BE2C (cell line): Measurements from ENCODE around the gene TPCN1.

Experiments
- DNase-seq: peaks from one replicate; pipeline ENCODE4 v3.0.0-alpha.2; 2020
- H3K27me3 ChIP-seq: fragments of 250-450 bp; sonication (Bioruptor Pico); 2 replicates; pipeline ENCODE4 v1.5.1; 2020; ENCODE audit warnings: mild to moderate bottlenecking
- H3K36me3 ChIP-seq: fragments of 250-450 bp; sonication (Bioruptor Pico); 2 replicates; pipeline ENCODE4 v1.5.1; 2020; ENCODE audit warnings: mild to moderate bottlenecking
- H3K4me1 ChIP-seq: fragments of 250-450 bp; sonication (Bioruptor Pico); 2 replicates; pipeline ENCODE4 v1.5.1; 2020
- H3K4me3 ChIP-seq: 2 replicates; pipeline ENCODE4 v1.5.1; 2011; ENCODE audit warnings: low read depth, low read length
- H3K9me3 ChIP-seq: fragments of 250-450 bp; sonication (Bioruptor Pico); 2 replicates; pipeline ENCODE4 v1.5.1; 2020
- TF ChIP-seq, protein P1 (sequence below): IDR thresholded peaks from 2 replicates; pipeline ENCODE4 v1.5.1; 2012; ENCODE audit warnings: mild to moderate bottlenecking, low read depth, low read length

TPCN1 gene

DNA sequence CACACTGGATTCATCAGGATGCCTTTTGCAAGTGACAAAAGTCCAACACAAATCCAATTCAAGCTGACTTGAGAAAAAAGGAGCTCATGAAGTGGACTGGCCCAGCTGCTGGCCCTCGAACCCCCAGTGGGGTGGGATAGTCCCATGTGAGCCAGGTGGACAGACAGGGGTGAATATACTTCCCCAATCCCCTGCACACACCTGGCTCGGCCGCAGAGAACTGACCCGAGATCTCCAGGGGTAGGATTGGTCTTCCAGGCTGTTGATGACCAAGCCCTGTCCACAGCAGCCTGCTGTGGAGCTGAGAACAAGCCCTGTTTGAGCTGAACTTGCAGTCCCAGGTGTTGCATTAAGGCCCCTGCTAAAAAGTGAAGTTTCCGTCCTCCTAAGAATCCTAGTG, 56.2 kb downstream of the TPCN1 start:
- DNase-seq, result no peak
- H3K36me3 ChIP-seq, result peaks cover 4% of the 10 kb centered on the region
- peaks cover under 1% of the 10 kb centered on the region; the same call in 1 of the 2 replicates for H3K4me1 ChIP-seq
- no peak overlapping the region for H3K4me3 ChIP-seq
- no peaks in the 10 kb centered on the region for H3K9me3 ChIP-seq
- H3K27me3 ChIP-seq, result no peaks in the 10 kb centered on the region
- TF ChIP-seq, protein P1, sequence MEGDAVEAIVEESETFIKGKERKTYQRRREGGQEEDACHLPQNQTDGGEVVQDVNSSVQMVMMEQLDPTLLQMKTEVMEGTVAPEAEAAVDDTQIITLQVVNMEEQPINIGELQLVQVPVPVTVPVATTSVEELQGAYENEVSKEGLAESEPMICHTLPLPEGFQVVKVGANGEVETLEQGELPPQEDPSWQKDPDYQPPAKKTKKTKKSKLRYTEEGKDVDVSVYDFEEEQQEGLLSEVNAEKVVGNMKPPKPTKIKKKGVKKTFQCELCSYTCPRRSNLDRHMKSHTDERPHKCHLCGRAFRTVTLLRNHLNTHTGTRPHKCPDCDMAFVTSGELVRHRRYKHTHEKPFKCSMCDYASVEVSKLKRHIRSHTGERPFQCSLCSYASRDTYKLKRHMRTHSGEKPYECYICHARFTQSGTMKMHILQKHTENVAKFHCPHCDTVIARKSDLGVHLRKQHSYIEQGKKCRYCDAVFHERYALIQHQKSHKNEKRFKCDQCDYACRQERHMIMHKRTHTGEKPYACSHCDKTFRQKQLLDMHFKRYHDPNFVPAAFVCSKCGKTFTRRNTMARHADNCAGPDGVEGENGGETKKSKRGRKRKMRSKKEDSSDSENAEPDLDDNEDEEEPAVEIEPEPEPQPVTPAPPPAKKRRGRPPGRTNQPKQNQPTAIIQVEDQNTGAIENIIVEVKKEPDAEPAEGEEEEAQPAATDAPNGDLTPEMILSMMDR, result no peak

DNA sequence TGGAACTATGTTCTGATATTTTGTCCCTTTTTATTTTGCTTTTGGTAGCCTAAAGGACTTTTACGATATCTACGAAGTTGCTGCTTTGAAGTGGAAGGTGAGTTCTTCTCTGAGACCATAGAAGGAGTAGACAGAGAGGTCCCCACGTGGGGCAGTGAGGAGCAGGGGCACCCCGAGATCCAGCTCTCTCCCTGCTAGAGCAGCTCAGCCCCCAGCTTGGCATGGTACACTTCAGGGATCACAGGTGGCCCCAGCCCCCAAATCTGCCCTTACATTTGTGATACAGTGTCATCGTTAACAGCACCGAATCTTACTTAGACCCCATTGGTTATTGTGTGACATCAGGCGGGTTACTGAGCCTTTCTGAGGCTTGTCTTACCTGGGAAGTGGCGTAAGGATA, 56.9 kb downstream of the TPCN1 start:
- Histone ChIP-seq H3K4me1 (no peaks in the 10 kb centered on the region), H3K9me3 (no peaks in the 10 kb centered on the region), H3K36me3 (peaks cover 4% of the 10 kb centered on the region), H3K27me3 (no peaks in the 10 kb centered on the region), H3K4me3 (no peak overlapping the region)
- TF ChIP-seq, protein P1, result no peak
- DNase-seq, result no peak

- H3K4me1 ChIP-seq, result no peaks in the 10 kb centered on the region
- peaks cover 3% of the 10 kb centered on the region for H3K36me3 ChIP-seq
- no peak for DNase-seq
- no peaks in the 10 kb centered on the region for H3K27me3 ChIP-seq
- H3K9me3 ChIP-seq, result no peaks in the 10 kb centered on the region
- H3K4me3 ChIP-seq, result no peak overlapping the region
- TF ChIP-seq, protein P1, result no peak
Observed at GRCh38 chr12:113278633-113279032, 57.4 kb downstream of the TPCN1 start.

- TF ChIP-seq, protein P1, result no peak
- peaks cover 12% of the 10 kb centered on the region; the same call in 1 of the 2 replicates for H3K36me3 ChIP-seq
- no peak overlapping the region for H3K4me3 ChIP-seq
- H3K9me3 ChIP-seq, result no peaks in the 10 kb centered on the region
- no peak for DNase-seq
- no peaks in the 10 kb centered on the region for H3K4me1 ChIP-seq
- H3K27me3 ChIP-seq, result no peaks in the 10 kb centered on the region
Observed at GRCh38 chr12:113284751-113285150, 63.5 kb downstream of the TPCN1 start.

DNA sequence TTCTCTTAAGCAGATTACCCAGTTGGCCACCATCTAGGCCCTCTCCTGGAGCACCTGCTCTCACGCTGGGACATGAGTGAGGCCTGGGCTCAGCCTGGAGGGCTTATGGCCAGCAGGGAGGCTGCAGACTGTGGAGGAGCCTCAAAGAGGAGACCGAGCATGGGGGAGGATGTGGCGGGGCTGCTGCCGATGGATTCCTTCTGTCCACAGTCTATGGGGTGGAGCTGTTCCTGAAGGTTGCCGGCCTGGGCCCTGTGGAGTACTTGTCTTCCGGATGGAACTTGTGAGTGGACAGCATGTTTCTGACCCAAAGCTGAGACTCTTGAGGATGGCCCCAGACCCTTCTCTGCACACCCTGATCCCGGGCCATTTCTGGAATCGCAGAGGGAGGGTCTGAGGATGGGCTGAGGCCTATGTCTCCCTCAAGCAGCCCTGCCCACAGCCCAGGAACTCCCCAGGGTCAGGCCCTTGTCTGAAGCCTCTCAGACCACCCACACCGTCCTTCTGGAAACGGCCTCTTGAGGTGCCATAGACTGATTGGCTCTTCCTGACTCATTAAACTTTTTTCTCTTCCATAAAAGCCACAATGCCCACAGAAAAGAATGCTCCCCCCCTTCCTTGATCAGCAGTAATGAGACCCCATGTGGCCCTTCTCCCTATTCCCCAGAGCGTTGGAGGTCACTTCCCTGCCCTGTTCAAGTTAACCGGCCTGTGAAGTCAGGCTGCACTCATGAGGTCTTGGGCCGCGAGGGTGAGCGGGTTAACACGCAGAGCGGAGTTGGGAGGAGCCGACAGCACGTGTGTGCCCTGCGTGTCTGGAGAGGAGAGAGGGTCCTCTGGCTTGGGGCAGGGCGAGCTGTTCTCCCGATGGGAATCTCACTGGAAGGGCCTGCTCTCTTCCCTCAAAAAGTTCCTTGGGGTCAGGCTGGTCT, 64.7 kb downstream of the TPCN1 start:
- Histone ChIP-seq H3K4me1 (no peaks in the 10 kb centered on the region), H3K36me3 (peaks cover 21% of the 10 kb centered on the region; the same call in 1 of the 2 replicates), H3K4me3 (no peak overlapping the region), H3K9me3 (no peaks in the 10 kb centered on the region), H3K27me3 (no peaks in the 10 kb centered on the region)
- DNase-seq, result no peak
- TF ChIP-seq, protein P1, result no peak

DNA sequence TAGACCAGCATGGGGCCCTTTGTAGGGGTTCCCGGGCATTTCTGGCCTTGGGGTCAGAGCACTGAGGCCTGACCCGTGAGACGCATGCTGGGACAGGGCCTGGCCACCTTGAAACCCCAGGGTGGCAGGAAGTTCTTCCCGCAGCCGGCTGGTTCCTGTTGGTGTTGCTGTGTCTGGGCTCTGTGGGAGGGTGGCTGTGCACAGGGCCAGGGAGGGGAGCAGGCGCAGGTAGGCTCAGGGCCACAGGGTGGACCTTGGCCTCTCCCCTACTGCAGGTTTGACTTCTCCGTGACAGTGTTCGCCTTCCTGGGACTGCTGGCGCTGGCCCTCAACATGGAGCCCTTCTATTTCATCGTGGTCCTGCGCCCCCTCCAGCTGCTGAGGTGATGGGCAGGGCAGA, 65.4 kb downstream of the TPCN1 start:
- Histone ChIP-seq H3K27me3 (no peaks in the 10 kb centered on the region), H3K9me3 (no peaks in the 10 kb centered on the region), H3K4me3 (no peak overlapping the region), H3K36me3 (peaks cover 22% of the 10 kb centered on the region; the same call in 1 of the 2 replicates), H3K4me1 (no peaks in the 10 kb centered on the region)
- TF ChIP-seq, protein P1, result no peak
- DNase-seq, result no peak
